ENCODE measurements around the gene UGT1A8. TPM values are rescaled to one million over a fixed set of nuclear protein-coding genes. Genes with fewer than 3 reads are reported as not detected.
A peak's percentile ranks its signal among the peaks of the same experiment; 100 is the strongest.

UGT1A8 gene
- total and polyA plus RNA-seq, 12 donors: 0.11 TPM; not detected in 11

DNA sequence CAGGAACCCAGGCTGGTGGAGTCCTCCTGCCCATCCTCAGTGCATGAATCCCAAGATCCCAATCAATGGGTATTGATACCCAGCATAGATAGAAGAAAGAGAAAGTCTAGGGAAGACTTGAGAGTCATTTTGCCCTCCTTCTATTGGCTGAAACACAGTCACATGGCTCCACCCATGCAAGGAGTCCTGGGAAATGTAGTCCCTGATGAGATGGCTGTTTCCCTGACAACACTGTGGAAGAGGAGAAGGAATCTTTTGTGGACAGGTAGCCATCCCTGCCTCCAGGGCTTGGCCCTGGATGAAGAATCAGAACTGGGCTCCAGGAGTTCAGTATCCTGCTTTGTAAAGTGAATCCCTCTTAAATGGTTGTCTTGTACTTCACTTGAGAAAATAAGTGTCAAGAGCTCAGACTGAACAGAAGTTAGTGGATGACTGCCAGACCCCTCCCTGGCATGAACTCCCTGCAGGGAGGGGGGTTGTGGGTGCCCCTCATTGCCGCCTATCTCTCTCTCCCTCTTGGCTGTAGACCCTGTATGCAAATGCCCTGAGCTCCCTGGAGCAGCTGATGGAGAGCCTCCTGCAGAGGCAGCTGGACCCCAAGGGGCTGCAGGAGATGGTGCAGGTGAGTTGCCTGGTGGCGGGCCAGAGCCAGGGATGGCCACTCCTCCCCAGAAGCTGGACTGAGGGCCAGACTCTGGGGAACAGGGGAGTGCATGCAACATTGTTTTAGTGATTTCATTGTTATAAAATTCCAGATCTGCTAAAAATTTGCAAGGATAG, 196.8 kb downstream of the UGT1A8 start:
- no peak for TF ChIP-seq CTCF (IDR thresholded peaks at IDR 0.05)
- no peaks in the 10 kb centered on the region for H3K36me3 ChIP-seq
- DNase-seq: no peak
- H3K4me3 ChIP-seq: no peak overlapping the region
- H3K27me3 ChIP-seq: peaks cover 0 to 40% (median 3%) of the 10 kb centered on the region in 7 donors
- H3K27ac ChIP-seq: no peak overlapping the region
- no peak for ATAC-seq
- no peaks in the 10 kb centered on the region for H3K4me1 ChIP-seq
- peaks cover 0 to 9% (median 0%) of the 10 kb centered on the region in 11 donors for H3K9me3 ChIP-seq
- WGBS, 2 donors: 52 to 73% methylated on average over 2 of the region's 2 CpGs
- intact Hi-C loops (cut with DNase I): no loop called here

- Histone ChIP-seq H3K4me1 (no peaks in the 10 kb centered on the region), H3K36me3 (no peaks in the 10 kb centered on the region), H3K27ac (no peak overlapping the region), H3K9me3 (peaks cover 0 to 9% (median 0%) of the 10 kb centered on the region in 11 donors), H3K4me3 (no peak overlapping the region), H3K27me3 (peaks cover 0 to 35% (median 0%) of the 10 kb centered on the region in 7 donors)
- no peak for TF ChIP-seq CTCF (IDR thresholded peaks at IDR 0.05)
- WGBS, 2 donors: 88 to 92% methylated on average over 6 of the region's 6 CpGs
- ATAC-seq: no peak
- intact Hi-C loops (cut with DNase I): no loop called here
- DNase-seq: no peak
These were observed 198.4 kb downstream of the UGT1A8 start for GRCh38 chr2:233815861-233816260.

DNA sequence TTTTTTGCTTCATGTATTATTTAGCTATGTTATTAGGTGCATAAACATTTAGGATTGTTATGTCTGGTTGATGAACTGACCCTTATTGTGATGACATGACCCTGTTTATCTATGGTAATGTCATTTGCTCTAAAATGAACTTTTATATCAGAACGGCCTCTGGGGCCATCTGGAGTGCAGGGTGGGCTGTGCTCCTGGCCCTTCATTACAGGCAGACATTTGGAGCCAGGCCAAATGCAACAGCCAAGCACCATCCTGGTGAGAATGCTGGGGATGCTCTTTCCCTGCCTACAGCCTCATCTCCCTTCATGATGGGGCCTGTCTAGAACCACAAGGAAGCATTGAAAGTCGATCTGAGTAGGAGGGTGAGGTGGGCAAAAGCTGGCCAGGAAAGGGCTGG, 198.9 kb downstream of the UGT1A8 start:
- no peak overlapping the region for H3K27ac ChIP-seq
- DNase-seq (no peak), ATAC-seq (no peak)
- no peaks in the 10 kb centered on the region for H3K4me1 ChIP-seq
- intact Hi-C loops (cut with DNase I): no loop called here
- H3K9me3 ChIP-seq: peaks cover 0 to 9% (median 0%) of the 10 kb centered on the region in 11 donors
- no peak overlapping the region for H3K4me3 ChIP-seq
- no peaks in the 10 kb centered on the region for H3K36me3 ChIP-seq
- TF ChIP-seq CTCF (IDR thresholded peaks at IDR 0.05): no peak
- peaks cover 0 to 35% (median 0%) of the 10 kb centered on the region in 7 donors for H3K27me3 ChIP-seq
- 30 to 35% methylated on average over 2 of the region's 2 CpGs for whole genome bisulfite sequencing, 2 donors

DNA sequence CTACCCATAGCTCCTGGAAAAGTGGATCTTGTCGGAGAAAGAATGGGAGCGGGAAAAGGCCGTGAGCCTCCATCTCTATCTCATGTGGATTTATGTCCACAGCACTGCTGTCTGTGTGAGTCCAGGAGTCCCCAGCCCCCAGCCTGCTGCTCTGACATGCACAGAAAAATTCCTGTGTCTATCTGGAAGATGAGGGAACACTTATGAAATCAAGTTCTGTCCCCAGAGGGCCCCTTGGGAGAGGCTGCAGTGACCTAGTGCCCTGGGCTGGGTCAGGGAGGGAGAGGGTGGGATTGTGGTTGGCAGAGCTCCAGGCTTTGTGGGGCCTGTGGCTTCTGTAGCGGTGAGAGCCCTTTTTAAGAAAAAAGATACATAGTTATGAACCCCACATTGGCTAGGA, 199.3 kb downstream of the UGT1A8 start:
- ATAC-seq (peak in 1 of 8 donors; percentile 16), DNase-seq (peak in 1 of 2 donors; percentile 34)
- Histone ChIP-seq H3K27ac (no peak overlapping the region), H3K4me1 (no peaks in the 10 kb centered on the region), H3K36me3 (no peaks in the 10 kb centered on the region), H3K4me3 (no peak overlapping the region), H3K27me3 (peaks cover 0 to 38% (median 0%) of the 10 kb centered on the region in 7 donors), H3K9me3 (peaks cover 0 to 9% (median 0%) of the 10 kb centered on the region in 11 donors)
- intact Hi-C loops (cut with DNase I): no loop called here
- WGBS, 2 donors: 71 to 77% methylated on average over 4 of the region's 4 CpGs
- TF ChIP-seq CTCF (IDR thresholded peaks at IDR 0.05): no peak

Measured in heart right ventricle (tissue), 16 donors.